ENCODE measurements around the gene SLC7A1. TPM values are rescaled to one million over a fixed set of nuclear protein-coding genes. Genes with fewer than 3 reads are reported as not detected.
A peak's percentile ranks its signal among the peaks of the same experiment; 100 is the strongest.

SLC7A1 gene
- total RNA-seq, 1 experiment from 2014 or later: 84.5 TPM

DNA sequence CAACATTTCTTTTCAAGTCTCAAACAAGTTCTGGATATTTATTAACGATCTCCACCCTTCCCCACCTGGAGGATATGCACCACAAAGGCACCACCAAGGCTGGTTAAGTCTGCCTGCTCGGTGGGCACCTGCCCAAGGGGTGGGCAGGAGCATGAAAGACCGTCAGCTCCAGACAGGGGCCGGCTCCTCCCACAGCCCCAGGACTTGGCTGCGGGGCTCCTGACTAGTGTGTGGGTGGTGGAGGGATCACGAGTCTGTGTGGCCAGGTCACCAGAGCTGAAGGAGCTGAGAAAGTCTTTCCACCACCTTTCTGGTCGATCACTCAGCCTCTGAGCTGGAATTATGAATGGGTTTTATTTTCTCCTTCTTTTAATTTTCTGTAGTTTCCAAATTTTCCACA, 7.8 kb downstream of the SLC7A1 start:
- Mint-ChIP-seq H3K36me3 (peaks cover 4% of the 10 kb centered on the region), H3K27ac (peak overlapping the region; percentile 15; the same call in 1 of the 2 replicates), H3K9me3 (no peaks in the 10 kb centered on the region), H3K27me3 (ENCODE audit: low read depth) (no peaks in the 10 kb centered on the region), H3K4me3 (no peak overlapping the region), H3K4me1 (peaks cover 82% of the 10 kb centered on the region)
- ATAC-seq (no peak), DNase-seq (ENCODE audit: low spot score) (no peak)
- TF ChIP-seq ZNF219 (CRISPR knock-in tag; IDR thresholded peaks at IDR 0.05; ENCODE audit: borderline replicate concordance) (no peak), RELA (CRISPR knock-in tag; IDR thresholded peaks at IDR 0.05; ENCODE audit: borderline replicate concordance) (no peak), SMAD4 (CRISPR knock-in tag; IDR thresholded peaks at IDR 0.05) (no peak), ETV6 (CRISPR knock-in tag; IDR thresholded peaks at IDR 0.05) (no peak), SP1 (CRISPR knock-in tag; conservative IDR thresholded peaks at IDR 0.05) (no peak), ZNF138 (CRISPR knock-in tag; conservative IDR thresholded peaks at IDR 0.05) (no peak), JAZF1 (CRISPR knock-in tag; IDR thresholded peaks at IDR 0.05) (no peak), EMX1 (CRISPR knock-in tag; IDR thresholded peaks at IDR 0.05) (no peak), NR2C2 (CRISPR knock-in tag; IDR thresholded peaks at IDR 0.05) (no peak), NR1H2 (CRISPR knock-in tag; IDR thresholded peaks at IDR 0.05) (no peak)
- TF ChIP-seq, protein P1, sequence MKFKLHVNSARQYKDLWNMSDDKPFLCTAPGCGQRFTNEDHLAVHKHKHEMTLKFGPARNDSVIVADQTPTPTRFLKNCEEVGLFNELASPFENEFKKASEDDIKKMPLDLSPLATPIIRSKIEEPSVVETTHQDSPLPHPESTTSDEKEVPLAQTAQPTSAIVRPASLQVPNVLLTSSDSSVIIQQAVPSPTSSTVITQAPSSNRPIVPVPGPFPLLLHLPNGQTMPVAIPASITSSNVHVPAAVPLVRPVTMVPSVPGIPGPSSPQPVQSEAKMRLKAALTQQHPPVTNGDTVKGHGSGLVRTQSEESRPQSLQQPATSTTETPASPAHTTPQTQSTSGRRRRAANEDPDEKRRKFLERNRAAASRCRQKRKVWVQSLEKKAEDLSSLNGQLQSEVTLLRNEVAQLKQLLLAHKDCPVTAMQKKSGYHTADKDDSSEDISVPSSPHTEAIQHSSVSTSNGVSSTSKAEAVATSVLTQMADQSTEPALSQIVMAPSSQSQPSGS (CRISPR knock-in tag; IDR thresholded peaks at IDR 0.05; ENCODE audit: borderline replicate concordance, low read depth): no peak
- TF ChIP-seq, protein P2, sequence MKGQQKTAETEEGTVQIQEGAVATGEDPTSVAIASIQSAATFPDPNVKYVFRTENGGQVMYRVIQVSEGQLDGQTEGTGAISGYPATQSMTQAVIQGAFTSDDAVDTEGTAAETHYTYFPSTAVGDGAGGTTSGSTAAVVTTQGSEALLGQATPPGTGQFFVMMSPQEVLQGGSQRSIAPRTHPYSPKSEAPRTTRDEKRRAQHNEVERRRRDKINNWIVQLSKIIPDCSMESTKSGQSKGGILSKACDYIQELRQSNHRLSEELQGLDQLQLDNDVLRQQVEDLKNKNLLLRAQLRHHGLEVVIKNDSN (CRISPR knock-in tag; IDR thresholded peaks at IDR 0.05): no peak
- TF ChIP-seq, protein P3, sequence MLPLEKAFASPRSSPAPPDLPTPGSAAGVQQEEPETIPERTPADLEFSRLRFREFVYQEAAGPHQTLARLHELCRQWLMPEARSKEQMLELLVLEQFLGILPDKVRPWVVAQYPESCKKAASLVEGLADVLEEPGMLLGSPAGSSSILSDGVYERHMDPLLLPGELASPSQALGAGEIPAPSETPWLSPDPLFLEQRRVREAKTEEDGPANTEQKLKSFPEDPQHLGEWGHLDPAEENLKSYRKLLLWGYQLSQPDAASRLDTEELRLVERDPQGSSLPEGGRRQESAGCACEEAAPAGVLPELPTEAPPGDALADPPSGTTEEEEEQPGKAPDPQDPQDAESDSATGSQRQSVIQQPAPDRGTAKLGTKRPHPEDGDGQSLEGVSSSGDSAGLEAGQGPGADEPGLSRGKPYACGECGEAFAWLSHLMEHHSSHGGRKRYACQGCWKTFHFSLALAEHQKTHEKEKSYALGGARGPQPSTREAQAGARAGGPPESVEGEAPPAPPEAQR (CRISPR knock-in tag; IDR thresholded peaks at IDR 0.05): no peak
- TF ChIP-seq, protein P4, sequence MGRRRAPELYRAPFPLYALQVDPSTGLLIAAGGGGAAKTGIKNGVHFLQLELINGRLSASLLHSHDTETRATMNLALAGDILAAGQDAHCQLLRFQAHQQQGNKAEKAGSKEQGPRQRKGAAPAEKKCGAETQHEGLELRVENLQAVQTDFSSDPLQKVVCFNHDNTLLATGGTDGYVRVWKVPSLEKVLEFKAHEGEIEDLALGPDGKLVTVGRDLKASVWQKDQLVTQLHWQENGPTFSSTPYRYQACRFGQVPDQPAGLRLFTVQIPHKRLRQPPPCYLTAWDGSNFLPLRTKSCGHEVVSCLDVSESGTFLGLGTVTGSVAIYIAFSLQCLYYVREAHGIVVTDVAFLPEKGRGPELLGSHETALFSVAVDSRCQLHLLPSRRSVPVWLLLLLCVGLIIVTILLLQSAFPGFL (CRISPR knock-in tag; IDR thresholded peaks at IDR 0.05; ENCODE audit: borderline replicate concordance): no peak
- TF ChIP-seq, protein P5, sequence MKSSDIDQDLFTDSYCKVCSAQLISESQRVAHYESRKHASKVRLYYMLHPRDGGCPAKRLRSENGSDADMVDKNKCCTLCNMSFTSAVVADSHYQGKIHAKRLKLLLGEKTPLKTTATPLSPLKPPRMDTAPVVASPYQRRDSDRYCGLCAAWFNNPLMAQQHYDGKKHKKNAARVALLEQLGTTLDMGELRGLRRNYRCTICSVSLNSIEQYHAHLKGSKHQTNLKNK (CRISPR knock-in tag; IDR thresholded peaks at IDR 0.05): no peak
- TF ChIP-seq, protein P6, sequence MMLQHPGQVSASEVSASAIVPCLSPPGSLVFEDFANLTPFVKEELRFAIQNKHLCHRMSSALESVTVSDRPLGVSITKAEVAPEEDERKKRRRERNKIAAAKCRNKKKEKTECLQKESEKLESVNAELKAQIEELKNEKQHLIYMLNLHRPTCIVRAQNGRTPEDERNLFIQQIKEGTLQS (CRISPR knock-in tag; conservative IDR thresholded peaks at IDR 0.05): no peak
- TF ChIP-seq, protein P7, sequence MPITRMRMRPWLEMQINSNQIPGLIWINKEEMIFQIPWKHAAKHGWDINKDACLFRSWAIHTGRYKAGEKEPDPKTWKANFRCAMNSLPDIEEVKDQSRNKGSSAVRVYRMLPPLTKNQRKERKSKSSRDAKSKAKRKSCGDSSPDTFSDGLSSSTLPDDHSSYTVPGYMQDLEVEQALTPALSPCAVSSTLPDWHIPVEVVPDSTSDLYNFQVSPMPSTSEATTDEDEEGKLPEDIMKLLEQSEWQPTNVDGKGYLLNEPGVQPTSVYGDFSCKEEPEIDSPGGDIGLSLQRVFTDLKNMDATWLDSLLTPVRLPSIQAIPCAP (CRISPR knock-in tag; IDR thresholded peaks at IDR 0.05): no peak
- ChIA-PET CTCF (interaction anchor here (3.2 kb wide), 1 partner anchor 80 kb away, joined by 15 read pairs; no protein-coding TSS in a partner anchor), POLR2A (interaction anchor here (0.7 kb wide), 1 partner anchor 13 kb away, joined by 3 read pairs; no protein-coding TSS in a partner anchor)

DNA sequence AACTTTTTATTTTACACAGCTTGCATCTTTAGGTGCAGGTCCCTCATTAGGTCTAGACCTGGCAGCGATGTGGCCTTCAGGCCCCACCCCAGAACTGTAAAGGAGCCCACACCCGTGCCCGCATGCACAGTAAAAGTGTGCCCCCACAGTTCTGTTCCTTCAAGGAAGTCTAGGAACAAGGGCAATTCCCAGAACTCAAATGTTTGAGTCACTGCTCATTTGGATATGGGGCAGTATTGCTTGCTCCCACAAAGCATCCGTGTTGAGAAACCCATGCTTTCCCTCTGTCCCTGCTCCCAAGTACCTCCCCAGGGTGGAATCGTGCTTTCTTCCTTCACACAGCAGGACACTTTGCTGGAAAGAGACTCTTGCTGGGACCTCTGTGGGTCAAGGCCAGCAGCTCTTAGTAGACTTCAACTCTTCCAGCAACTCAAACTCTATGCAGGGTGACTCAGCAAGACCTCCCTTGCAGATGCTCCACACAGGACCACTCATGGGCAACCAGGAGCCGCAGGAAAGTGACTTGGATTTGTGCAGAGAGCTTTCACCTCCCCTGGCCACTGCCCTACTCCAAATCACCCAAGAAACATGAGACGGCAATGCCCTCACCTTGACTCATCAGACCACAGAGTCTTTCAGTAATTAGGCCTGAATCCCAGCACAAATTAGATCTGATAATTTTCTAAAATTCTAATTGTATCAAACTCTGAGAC, 12.3 kb downstream of the SLC7A1 start:
- DNase-seq (ENCODE audit: low spot score): no peak
- ChIA-PET CTCF (interaction anchor here (1.1 kb wide), 2 partner anchors 15 to 75 kb away, joined by 3 to 4 read pairs; no protein-coding TSS in a partner anchor), POLR2A (no interaction called here)
- Mint-ChIP-seq H3K36me3 (peaks cover 6% of the 10 kb centered on the region), H3K4me1 (peaks cover 84% of the 10 kb centered on the region), H3K9me3 (no peaks in the 10 kb centered on the region), H3K27ac (peak overlapping the region; percentile 78), H3K4me3 (peak overlapping the region; percentile 12), H3K27me3 (ENCODE audit: low read depth) (no peaks in the 10 kb centered on the region)
- ATAC-seq: no peak
- TF ChIP-seq, protein P4 (CRISPR knock-in tag; IDR thresholded peaks at IDR 0.05; ENCODE audit: borderline replicate concordance): no peak
- TF ChIP-seq, protein P3 (CRISPR knock-in tag; IDR thresholded peaks at IDR 0.05): no peak
- TF ChIP-seq NFE2L1 (CRISPR knock-in tag; IDR thresholded peaks at IDR 0.05) (no peak), SOX15 (CRISPR knock-in tag; IDR thresholded peaks at IDR 0.05) (no peak), OVOL2 (CRISPR knock-in tag; IDR thresholded peaks at IDR 0.05; ENCODE audit: borderline replicate concordance) (no peak), ETV6 (CRISPR knock-in tag; IDR thresholded peaks at IDR 0.05) (no peak), NR1H2 (CRISPR knock-in tag; IDR thresholded peaks at IDR 0.05) (no peak), HMGA2 (CRISPR knock-in tag; IDR thresholded peaks at IDR 0.05) (no peak)
- TF ChIP-seq, protein P8, sequence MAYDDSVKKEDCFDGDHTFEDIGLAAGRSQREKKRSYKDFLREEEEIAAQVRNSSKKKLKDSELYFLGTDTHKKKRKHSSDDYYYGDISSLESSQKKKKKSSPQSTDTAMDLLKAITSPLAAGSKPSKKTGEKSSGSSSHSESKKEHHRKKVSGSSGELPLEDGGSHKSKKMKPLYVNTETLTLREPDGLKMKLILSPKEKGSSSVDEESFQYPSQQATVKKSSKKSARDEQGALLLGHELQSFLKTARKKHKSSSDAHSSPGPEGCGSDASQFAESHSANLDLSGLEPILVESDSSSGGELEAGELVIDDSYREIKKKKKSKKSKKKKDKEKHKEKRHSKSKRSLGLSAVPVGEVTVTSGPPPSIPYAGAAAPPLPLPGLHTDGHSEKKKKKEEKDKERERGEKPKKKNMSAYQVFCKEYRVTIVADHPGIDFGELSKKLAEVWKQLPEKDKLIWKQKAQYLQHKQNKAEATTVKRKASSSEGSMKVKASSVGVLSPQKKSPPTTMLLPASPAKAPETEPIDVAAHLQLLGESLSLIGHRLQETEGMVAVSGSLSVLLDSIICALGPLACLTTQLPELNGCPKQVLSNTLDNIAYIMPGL (CRISPR knock-in tag; IDR thresholded peaks at IDR 0.05): no peak

Measured in WTC11 (cell line).